Activated CD4-positive, CD25-positive, alpha-beta regulatory T cell (primary cell): ENCODE data around the gene MSTO1.
"Not testable (repeated sequence)": the region's sequence is repeated elsewhere in the genome, so short reads cannot be mapped to it uniquely, and the experiment has no call there.

Experiments
- DNase-seq, 4 experiments: peaks; one replicate each; lab custom pipeline; 2025; lab: John Stamatoyannopoulos, UW

Gene MSTO1

DNA sequence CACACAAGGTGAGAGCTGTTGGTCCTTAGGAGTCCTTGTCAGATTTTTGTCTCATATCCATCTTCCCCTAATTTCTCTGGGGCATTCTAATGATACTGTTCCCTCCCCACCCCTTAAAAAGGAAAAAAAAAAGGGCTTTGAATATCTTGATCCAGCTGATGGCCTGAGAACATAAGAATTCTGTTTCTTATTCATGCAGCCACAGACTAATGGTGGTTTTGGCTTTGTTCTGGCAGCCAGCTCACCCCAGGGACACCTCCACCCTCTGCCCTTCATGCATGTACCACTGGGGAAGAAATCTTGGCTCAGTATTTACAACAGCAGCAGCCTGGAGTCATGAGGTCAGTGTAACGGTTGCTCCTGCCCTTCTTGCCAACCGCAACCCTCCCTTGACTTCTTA lies 3.2 kb downstream of the MSTO1 start:
- not testable (repeated sequence) for DNase-seq

DNA sequence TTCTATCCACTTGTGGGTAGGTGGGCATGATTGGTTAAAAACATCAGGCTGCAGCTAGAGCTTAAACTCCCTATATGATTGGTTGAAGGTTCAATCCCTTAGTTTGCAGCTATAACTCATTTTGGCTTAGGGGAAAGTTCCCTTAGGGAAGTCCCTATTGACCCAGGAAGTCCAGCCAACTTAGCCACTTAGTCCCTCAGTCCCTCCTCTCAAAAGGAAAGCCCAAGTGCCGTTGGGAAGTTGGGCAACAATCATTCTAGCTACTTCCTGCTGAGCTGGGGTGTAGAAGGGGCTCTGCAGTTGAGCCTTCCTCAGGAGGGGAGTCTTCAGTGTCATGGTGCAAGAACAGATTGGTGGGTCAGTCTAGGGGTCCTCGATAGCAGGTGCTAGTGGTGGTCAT lies 12.2 kb downstream of the MSTO1 start:
- no peak for DNase-seq

DNA sequence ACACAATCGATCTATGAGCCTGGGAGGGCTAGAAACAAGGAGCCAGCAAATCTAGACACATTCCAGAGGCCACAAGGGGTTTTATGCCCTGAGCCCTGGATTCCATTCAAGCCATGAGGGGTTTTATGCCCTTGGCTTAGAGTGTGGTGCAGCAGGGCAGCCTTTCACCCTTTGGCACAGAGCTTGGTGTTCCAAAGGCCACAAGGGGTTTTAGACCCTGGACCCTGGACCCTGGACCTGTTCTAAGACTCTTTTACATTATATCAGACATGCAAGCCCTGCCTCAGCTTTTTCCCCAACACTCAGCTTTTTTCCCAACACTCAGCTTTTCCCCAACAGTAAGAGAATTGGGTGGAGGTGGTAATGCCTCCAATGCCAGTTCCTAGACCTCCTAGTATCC lies 13.3 kb downstream of the MSTO1 start:
- no peak for DNase-seq

DNA sequence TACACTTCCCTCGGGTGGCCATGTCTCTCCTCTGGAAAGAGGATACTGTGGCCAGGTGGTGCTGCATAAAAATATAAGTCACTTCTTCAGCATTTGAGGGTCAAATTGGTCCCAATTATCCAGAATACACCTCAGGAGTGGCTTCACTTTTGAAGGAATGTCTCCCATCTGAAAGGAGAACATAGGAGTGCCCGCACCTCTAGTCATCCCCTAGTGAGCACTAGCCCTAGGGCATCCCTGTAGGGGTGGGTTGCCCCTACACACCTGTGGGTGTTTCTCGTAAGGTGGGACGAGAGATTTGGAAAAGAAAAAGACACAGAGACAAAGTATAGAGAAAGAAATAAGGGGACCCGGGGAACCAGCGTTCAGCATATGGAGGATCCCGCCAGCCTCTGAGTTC lies 16.4 kb downstream of the MSTO1 start:
- not testable (repeated sequence) for DNase-seq

DNA sequence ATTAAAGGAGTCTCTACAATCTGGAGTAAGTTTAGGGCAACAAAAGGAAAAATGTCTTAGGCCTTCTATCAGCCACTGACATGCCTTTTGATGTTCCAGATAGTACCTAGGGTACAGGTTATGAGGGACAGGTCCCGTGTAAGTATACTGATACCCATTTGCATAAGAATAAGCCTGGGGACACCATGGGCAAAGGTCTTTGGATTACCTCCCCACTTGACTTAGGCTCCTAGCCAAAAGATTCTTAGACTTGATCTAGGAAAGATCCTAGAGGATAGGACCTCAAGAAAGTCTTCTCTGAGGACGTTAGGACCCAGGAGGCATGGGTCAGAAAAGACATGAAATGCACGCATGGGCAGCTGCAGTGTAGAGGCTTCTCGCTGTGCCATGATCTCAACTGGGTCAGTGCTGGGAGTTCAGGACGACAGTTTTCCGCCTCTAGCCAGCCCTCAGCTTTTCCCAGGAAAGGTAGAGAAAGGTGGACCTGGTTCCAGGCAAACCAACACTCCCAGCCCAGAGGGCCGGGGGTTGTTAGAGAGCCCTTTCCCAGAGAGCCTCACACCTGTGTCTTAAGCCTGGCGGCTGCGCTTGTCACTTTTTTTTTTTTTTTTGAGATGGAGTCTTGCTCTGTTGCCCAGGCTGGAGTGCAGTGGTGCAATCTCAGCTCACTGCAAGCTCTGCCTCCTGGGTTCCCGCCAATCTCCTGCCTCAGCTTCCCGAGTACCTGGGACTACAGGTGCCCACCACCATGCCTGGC lies 26.6 kb downstream of the MSTO1 start:
- DNase-seq: no peak

DNA sequence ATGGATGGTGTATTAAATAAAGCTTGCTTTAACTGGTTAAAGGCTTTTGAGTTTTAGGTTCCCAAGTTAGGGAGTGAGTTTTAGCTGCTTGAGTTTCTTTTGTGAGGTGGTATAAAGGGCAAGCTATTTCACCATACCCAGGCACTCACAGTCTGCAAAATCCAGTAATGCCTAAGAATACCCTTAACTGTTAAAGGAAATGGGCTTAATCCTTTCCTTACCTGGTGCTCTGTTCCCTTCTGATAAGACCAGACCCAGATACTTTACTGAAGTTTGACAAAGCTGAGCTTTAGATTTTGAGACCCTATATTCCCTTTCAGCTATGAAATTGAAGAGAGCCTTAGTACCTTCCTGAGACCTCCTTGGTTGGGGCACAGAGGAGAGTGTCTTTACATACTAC lies 30.3 kb downstream of the MSTO1 start:
- no peak for DNase-seq

DNA sequence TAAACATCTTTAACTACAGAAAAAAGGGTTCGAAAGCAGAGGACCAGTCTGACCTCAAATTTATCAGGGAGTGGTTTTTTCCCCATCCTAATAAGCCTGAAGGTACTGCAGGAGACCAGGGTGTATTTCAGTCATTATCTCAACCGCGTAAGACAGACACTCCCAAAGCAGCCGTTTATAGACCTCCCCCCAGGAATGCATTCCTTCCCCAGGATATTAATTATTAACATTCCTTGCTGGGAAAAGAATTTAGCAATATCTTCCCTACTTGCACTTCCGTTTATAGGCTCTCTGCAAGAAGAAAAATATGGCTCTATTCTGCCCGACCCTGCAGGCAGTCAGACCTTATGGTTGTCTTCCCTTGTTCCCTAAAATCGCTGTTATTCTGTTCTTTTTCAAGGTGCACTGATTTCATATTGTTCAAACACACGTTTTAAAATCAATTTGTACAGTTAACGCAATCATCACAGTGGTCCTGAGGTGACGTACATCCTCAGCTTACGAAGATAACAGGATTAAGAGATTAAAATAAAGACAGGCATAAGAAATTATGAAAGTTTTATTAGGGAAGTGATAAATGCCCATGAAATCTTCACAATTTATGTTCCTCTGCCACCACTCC lies 32.7 kb downstream of the MSTO1 start:
- DNase-seq: not testable (repeated sequence)

DNA sequence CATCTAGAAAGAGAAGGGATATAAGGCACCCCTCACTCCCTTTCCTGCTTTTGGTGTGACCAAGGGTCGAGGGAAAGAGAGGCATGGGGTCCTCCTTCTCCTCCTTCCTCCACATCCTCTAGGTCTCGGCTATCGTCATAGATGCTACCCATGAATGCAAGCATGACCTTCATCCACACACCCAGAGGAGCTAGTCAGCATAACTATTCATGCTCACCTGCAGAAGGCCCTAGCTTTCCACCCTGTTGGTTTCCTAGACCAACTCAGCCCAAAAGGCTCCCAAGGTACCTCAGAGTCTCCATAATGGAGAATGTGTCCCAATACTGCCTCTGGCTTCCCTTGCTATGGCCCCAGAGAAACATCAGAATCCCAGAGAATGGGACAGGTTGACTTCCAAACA lies 33.2 kb downstream of the MSTO1 start:
- no peak for DNase-seq

DNA sequence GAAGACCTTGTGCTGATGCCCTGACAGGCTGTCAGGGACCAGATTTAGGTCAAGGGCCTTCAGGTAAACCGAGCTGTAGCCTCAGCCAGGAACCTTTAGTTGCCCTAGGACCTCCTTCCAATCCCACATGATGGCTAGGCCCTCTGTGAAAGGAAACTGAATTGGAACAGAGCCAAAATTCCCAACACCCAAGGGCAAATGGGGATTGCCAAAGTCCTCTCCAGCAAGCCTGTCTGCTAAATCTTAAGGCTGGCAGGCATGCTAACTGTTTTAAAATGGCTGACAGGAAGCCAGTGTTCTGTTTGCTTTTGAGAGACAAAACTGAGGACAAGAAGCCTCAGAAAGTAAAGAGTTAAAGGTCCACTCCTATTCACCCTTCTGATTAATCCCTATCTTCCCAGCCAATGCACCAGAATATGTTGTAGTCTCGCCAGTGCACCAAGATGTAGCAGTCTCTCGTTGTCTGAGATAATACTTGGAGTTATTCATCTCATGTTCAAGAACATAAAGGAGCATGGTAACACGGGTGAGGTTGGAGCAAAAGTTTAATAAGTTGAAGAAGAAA lies 35.1 kb downstream of the MSTO1 start:
- DNase-seq: no peak

DNA sequence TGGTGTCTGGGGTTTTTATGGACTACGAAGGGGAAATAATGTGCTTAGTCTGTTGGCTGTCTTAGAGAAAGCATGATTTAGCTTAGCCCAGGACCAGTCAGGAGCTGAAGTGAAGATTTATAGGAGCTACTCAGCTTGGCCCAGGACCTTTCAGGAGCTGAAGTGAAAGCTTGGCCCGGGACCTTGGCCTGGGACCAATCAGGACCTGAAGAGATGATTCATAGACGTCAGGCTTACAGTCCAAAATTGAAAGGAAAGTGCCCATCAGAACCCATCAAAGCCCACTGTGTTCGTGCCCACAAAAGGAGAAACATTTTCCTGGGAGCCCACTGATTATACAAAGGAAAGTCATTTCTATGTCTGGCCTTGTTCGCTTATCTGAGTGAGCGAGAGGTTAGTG lies 35.6 kb downstream of the MSTO1 start:
- no peak for DNase-seq

DNA sequence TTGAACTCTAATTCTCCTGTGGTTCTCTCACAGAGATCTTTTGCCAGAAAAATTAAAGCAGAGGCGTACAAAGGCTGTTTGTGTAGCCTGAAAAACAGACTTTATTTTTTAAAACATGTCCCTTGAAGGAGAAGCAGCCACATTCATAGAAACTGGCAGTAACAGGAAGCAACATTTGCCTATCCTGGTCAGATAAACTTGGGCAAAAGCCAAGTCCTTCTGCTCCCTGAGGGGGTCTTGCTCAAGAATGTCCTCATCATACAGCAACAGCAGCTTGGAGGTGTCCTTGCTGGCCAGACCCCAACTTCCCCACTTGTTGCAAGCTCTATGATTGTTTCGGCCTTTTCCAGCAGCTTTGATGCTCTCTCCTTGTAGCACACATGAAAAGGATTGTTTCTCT lies 36.3 kb downstream of the MSTO1 start:
- DNase-seq: no peak

DNA sequence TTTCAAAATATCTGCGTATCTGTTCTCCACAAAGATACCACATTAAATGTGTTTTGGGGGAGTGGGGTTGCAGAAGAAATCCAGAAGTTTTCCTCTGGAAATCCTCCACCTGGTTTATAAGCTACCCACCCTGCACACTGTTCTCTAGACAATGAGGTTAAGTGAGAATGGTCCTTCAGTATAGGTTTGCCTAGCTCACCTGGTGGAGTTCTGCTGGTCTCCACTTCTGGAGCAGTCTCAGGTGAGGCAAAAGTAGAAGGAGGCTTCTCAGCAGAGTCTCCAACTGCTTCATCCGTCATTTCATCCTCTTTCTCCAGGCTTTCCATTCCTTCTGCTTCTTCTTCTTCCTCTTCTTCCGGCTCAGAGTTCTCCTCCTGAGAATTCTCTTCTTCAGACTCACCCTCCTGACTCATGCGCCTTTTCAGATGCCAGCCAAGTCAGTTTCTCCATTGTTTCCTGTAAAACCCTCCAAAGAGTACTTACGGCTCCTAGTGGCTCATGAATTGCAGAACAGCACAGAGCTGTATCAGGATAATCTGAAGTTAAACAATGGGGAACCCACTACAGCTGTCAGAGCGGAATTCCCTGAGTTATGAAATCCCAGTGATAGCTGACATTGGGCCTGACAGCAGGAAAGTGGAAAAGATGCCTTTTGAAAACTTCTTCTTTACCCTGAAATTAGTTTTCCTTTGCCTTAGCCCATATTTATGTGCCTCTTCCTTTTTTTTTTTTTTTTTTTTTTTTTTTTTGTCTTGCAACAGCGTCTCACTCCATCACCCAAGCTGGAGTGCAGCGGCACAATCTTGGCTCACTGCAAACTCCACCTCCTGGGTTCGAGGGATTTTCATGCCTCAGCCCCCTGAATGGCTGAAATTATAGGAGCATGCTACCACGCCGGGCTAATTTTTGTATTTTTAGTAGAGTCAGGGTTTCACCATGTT lies 38.5 kb downstream of the MSTO1 start:
- no peak for DNase-seq

DNA sequence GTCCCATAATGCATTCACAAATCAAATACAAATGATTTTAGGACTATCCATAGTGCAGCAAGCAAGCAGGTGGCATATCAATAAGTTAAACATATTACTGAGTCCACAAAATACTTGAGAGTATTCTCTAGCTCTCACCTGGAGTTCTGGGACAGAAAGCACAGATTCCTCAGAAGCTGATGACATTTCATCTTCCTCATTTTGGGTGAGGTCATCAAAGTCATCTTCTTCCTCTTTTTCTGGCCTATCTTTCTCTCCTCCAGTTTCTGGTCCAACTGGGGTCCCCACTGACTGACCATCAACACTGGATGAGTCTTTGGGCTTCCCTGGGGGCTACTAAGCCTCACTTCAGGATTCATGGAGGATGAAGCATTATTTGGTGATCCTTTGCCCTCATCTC lies 39.7 kb downstream of the MSTO1 start:
- no peak for DNase-seq

DNA sequence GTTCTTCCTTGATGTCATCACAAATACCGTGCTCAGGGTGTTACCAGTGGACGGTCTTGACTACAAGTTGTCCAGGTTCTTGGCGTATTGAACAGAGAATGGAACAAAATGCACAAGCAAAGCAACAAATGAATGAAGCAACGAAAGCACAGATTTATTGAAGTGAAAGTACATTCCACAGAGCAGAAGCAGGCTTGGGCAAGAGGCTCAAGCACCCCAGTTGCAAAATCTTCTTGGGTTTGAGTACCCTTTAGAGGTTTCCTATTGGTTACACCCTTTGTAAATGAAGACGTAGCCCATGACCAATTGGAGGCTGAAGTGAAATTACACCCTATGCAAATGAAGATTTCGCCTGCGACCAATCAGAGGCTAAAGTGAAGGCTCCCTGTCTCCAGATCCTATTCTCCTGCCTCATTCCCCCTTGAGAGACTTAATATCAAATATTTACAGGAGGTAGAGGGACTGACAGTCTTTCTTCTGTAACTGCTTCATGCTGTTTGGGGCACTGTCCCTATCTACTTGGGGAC lies 40.3 kb downstream of the MSTO1 start:
- no peak for DNase-seq

DNA sequence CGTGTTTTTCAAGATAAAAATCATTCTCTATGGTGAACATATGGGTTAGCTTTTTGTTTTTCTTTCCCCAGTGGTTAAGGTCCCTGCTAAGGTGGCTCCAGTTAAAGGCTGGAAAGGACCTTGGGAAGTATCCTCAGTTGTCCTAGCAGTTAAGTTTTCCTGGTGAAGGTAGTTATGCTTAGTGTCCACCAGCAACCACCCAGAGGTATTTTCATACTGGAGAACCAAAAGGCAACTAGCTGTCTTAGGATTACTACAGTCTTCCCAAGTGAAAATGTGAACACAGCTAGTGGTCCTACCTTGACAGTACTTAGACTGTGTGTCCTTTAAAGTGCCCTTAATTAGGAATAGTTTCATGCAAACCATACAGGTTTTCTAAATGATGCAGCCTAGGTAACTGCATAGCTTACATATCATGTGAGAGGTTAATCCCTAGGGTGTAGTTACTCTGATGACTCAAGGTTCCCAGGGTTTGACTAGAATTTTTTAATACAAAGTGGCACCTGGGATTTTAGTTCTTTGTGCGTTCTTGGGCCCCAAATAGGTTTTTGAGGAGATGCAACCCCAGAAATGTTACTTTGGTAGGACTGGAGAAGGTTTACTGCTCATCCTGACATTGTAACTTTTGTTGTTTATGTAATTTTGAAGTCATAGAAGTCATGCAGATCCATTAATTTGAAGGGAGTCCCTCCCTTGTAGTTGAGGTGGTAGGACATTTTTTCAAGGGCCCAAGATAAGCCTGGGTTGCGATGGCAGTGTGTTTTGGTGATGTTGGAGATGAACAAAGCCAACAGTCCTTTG lies 42.0 kb downstream of the MSTO1 start:
- DNase-seq: no peak

DNA sequence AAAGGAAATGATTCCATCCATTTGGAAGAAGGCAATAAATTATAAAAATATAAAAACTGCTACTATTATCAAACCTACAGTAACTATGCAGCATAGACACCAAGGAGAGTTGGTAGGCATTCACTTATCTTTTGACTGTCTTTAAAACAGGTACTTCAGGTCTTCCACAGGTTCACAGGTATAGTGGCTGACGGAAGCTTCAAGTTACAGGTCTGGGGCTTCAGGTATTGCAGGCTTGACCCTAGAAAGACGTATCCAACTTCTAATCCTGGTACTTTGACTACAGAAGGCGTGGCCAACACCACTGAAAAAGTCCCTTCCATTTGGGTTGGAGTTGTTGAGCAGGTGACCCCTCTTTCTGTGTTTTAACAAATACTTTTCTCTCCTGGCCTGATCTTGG lies 42.9 kb downstream of the MSTO1 start:
- DNase-seq: no peak

DNA sequence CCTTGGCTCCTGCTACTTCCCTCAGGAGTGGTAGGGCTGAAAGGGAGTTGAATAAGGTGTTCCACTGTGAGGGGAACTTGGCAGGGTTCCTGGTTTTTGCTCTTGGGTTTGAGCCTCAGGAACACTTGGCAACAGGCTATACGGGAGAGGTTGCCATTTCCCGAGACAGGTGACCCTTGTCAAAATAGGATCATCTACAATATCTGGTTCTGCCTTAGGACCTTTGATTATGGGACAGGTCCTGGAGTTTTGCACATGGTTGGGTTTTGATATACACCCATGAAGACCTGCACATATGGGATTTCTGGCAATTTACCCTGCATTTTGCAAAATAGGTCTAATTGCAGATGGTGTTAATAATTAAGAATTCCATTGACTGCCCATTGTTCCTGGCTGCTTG lies 47.4 kb downstream of the MSTO1 start:
- no peak for DNase-seq

DNA sequence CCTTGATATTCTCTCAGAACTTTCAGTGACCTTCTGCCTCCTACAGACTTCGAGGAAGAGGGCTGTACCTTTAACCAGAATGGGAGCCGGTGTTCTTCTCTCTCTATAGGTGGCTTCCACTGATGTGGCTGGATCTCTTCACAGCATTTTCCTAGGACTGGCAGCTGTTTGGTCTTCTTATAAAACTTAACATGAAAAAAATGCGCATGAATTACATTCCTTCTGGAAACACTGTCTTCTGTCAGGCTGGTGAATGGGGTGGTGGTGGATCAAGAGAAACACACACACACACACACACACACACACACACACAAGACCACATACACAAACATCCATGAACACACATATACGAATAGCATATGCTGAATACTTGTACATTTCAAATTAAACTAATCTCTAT lies 51.2 kb downstream of the MSTO1 start:
- not testable (repeated sequence) for DNase-seq
